Activated CD4-positive, alpha-beta T cell treated with anti-CD3 and anti-CD28 coated beads, Interleukin-2, Interleukin-4, amounts not matched to agents 100 ng/mL and 50 ng/mL, durations not matched to agents 16 hours and 8 hours (primary cell): ENCODE data around the gene CXorf38.
"Not testable (repeated sequence)": the region's sequence is repeated elsewhere in the genome, so short reads cannot be mapped to it uniquely, and the experiment has no call there.

Experiments used
- DNase-seq: peaks from one replicate; pipeline ENCODE4 v3.0.0-alpha.2; 2020; ENCODE audit warnings: low spot score

Gene CXorf38

GRCh38 chrX:40628506-40628905 lies 18.9 kb downstream of the CXorf38 start:
- DNase-seq, result no peak

GRCh38 chrX:40625294-40625693 lies 22.1 kb downstream of the CXorf38 start:
- DNase-seq, result no peak

- DNase-seq, result no peak
Measured at GRCh38 chrX:40623665-40624064, 23.7 kb downstream of the CXorf38 start.

- no peak for DNase-seq
Measured at GRCh38 chrX:40623139-40623536, 24.2 kb downstream of the CXorf38 start, which contains the start of gene MPC1L. MPC1L (plus strand) TSS chrX:40623428; CDS start chrX:40623566, 138 bp downstream.

GRCh38 chrX:40622479-40623138 lies 24.8 kb downstream of the CXorf38 start:
- no peak for DNase-seq

GRCh38 chrX:40617566-40617965 lies 29.8 kb downstream of the CXorf38 start:
- DNase-seq, result no peak

GRCh38 chrX:40615976-40616375 lies 31.4 kb downstream of the CXorf38 start:
- no peak for DNase-seq

- DNase-seq, result no peak
Measured at GRCh38 chrX:40612511-40612910, 34.9 kb downstream of the CXorf38 start.

- DNase-seq, result no peak
Measured at GRCh38 chrX:40607381-40607780, 40.0 kb downstream of the CXorf38 start.

GRCh38 chrX:40603446-40603845 lies 43.9 kb downstream of the CXorf38 start:
- no peak for DNase-seq

GRCh38 chrX:40589616-40590321 lies 57.6 kb downstream of the CXorf38 start:
- peak; percentile 58 for DNase-seq

- DNase-seq, result not testable (repeated sequence)
Measured at GRCh38 chrX:40587623-40588022, 59.7 kb downstream of the CXorf38 start.

- DNase-seq, result no peak
Measured at GRCh38 chrX:40582811-40583210, 64.5 kb downstream of the CXorf38 start.

- DNase-seq, result not testable (repeated sequence)
Measured at GRCh38 chrX:40582178-40582577, 65.2 kb downstream of the CXorf38 start.

- no peak for DNase-seq
Measured at GRCh38 chrX:40581336-40581920, 65.9 kb downstream of the CXorf38 start.

- peak; percentile 94 for DNase-seq
Measured at GRCh38 chrX:40580537-40581335, 66.6 kb downstream of the CXorf38 start, which contains the start of gene ATP6AP2. ATP6AP2 (plus strand) TSS chrX:40580970; CDS start chrX:40581066, 96 bp downstream.

- no peak for DNase-seq
Measured at GRCh38 chrX:40579900-40580536, 67.3 kb downstream of the CXorf38 start.

- no peak for DNase-seq
Measured at GRCh38 chrX:40579141-40579540, 68.2 kb downstream of the CXorf38 start.

- DNase-seq, result no peak
Measured at GRCh38 chrX:40578039-40578695, 69.2 kb downstream of the CXorf38 start.
